Astrocyte of the spinal cord (primary cell): ENCODE data around the gene C8B.

ENCODE experiments used
- DNase-seq: peaks from one replicate; pipeline ENCODE4 v3.0.0; 2011; ENCODE audit warnings: low read depth, low spot score
- H3K4me3 ChIP-seq: 2 replicates; pipeline ENCODE4 v1.5.1; 2011; ENCODE audit warnings: low read depth, mild to moderate bottlenecking, low read length, moderate library complexity
- in situ Hi-C: cut with HindIII; loops from 2 replicates; pipeline ENCODE4 v1.10.0; 2017; ENCODE audit warnings: low sequenced_read_pairs
- TF ChIP-seq, protein P1 (sequence below): IDR thresholded peaks from 2 replicates; pipeline ENCODE4 v1.5.1; 2012; ENCODE audit warnings: low read depth, mild to moderate bottlenecking, low read length, inconsistent platforms

The C8B gene

GRCh38 chr1:56965916-56966697 is at the start of gene C8B:
Gene C8B, minus strand, starts transcription at chr1:56966015. Its CDS starts 67 bp downstream, at chr1:56965948.
- in situ Hi-C loops, result no loop called here
- H3K4me3 ChIP-seq, result no peak within 1 kb of the TSS
- TF ChIP-seq, protein P1, sequence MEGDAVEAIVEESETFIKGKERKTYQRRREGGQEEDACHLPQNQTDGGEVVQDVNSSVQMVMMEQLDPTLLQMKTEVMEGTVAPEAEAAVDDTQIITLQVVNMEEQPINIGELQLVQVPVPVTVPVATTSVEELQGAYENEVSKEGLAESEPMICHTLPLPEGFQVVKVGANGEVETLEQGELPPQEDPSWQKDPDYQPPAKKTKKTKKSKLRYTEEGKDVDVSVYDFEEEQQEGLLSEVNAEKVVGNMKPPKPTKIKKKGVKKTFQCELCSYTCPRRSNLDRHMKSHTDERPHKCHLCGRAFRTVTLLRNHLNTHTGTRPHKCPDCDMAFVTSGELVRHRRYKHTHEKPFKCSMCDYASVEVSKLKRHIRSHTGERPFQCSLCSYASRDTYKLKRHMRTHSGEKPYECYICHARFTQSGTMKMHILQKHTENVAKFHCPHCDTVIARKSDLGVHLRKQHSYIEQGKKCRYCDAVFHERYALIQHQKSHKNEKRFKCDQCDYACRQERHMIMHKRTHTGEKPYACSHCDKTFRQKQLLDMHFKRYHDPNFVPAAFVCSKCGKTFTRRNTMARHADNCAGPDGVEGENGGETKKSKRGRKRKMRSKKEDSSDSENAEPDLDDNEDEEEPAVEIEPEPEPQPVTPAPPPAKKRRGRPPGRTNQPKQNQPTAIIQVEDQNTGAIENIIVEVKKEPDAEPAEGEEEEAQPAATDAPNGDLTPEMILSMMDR, result no peak
- no peak for DNase-seq

GRCh38 chr1:57015071-57015470 is 49.3 kb upstream of the C8B start:
- TF ChIP-seq, protein P1, result no peak
- H3K4me3 ChIP-seq, result no peak overlapping the region
- in situ Hi-C loops, result no loop called here
- no peak for DNase-seq

DNA sequence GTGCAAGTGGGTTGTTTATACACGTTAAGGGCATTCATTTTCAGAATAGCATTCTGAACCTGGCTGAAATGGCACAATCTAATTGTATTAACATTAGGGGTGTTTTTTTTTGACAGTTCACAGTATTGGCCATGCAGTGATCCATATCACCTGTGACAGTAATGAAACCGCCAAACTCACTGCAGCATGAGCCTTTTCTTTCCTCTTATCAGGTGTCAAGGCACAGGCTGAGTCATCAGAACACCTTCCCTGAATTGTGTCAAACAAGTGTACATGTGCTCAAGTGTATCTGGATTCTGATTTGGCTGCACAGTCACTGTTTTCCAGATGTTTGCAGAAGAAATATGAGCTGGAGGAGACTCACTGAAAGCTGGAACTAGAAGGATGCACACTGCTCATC is 47.7 kb upstream of the C8B start:
- H3K4me3 ChIP-seq, result no peak overlapping the region
- in situ Hi-C loops, result no loop called here
- TF ChIP-seq, protein P1, result no peak
- no peak for DNase-seq

GRCh38 chr1:57012315-57012714 is 46.5 kb upstream of the C8B start:
- TF ChIP-seq, protein P1, result no peak
- no peak overlapping the region for H3K4me3 ChIP-seq
- DNase-seq, result no peak
- in situ Hi-C loops, result no loop called here

GRCh38 chr1:57010511-57010910 is 44.7 kb upstream of the C8B start:
- DNase-seq, result no peak
- TF ChIP-seq, protein P1, result no peak
- H3K4me3 ChIP-seq, result no peak overlapping the region

DNA sequence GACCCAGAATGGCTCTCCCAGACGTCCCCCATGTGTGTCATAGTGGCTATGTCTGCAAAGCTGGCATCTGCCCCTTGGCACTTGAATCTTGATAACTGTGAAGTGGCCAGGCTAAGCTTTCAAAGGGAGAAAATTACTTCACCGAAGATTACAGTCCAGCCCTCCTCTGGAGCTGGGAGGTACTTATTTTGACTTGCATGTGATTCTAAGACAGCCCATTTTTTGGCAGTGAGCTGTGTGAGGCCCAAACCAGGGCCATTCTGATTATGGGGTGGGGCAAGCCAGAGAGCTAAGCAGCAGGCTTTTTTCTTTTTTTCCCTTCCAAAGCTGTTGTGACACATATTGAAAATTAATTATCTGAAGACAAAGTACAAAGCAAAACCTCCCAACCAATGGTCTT is 42.1 kb upstream of the C8B start:
- H3K4me3 ChIP-seq, result no peak overlapping the region
- TF ChIP-seq, protein P1, result no peak
- in situ Hi-C loops, result no loop called here
- no peak for DNase-seq

More at GRCh38 chr1:57010511-57010910, 44.7 kb upstream of the C8B start:
- in situ Hi-C loops, result no loop called here
